OCI-LY7 (cell line): ENCODE measurements around the gene DUOXA1. TPM values are rescaled to one million over a fixed set of nuclear protein-coding genes. Genes with fewer than 3 reads are reported as not detected.

ENCODE experiments used
- BruUV-seq: library from RNA; stranded (reverse); fragments of 400-500 nt; replicated peaks from 2 replicates; lab custom pipeline; 2021; lab: Mats Ljungman, UMichigan
- CTCF ChIA-PET: fragments of 300-600 bp; sonication (Branson Sonifier 250); formaldehyde crosslinking; loops from one replicate; lab custom pipeline; 2022; ENCODE audit warnings: antibody characterized with exemption; ENCODE audit not compliant: unreplicated experiment; lab: Charles Lee
- POLR2A ChIA-PET: fragments of 300-600 bp; sonication (Branson Sonifier 250); formaldehyde crosslinking; loops from one replicate; lab custom pipeline; 2022; ENCODE audit warnings: antibody characterized with exemption; lab: Charles Lee
- DNase-seq: peaks from one replicate; pipeline ENCODE4 v3.0.0-alpha.2; 2015; ENCODE audit warnings: low spot score
- H2AFZ ChIP-seq: fragments of 200-600 bp; sonication (generic), shearing (Covaris generic); 2 replicates; pipeline ENCODE4 v1.6.1; 2014; ENCODE audit warnings: mild to moderate bottlenecking, antibody characterized with exemption, low read length, moderate library complexity
- H3K27ac ChIP-seq: fragments of 200-600 bp; sonication (generic); 2 replicates; pipeline ENCODE4 v1.5.1; 2014; ENCODE audit warnings: mixed run types, low read depth, mild to moderate bottlenecking, moderate library complexity, low read length, inconsistent platforms; ENCODE audit not compliant: poor library complexity, severe bottlenecking
- H3K36me3 ChIP-seq: fragments of 200-600 bp; sonication (generic); 2 replicates; pipeline ENCODE4 v1.6.1; 2014; ENCODE audit warnings: mild to moderate bottlenecking, antibody characterized with exemption, low read length, moderate library complexity, mixed read lengths; ENCODE audit not compliant: insufficient read depth
- H3K4me1 ChIP-seq: fragments of 200-600 bp; sonication (generic); 2 replicates; pipeline ENCODE4 v1.5.1; 2014; ENCODE audit warnings: mild to moderate bottlenecking, low read length; ENCODE audit not compliant: insufficient read depth, poor library complexity, severe bottlenecking
- H3K4me2 ChIP-seq: fragments of 200-600 bp; sonication (generic); 2 replicates; pipeline ENCODE4 v1.6.1; 2014; ENCODE audit warnings: mild to moderate bottlenecking, low read length
- H3K4me3 ChIP-seq: fragments of 200-600 bp; sonication (generic); 2 replicates; pipeline ENCODE4 v1.5.1; 2014; ENCODE audit warnings: mild to moderate bottlenecking, low read depth, low read length; ENCODE audit not compliant: poor library complexity, severe bottlenecking
- H3K79me2 ChIP-seq: fragments of 200-600 bp; sonication (generic); 2 replicates; pipeline ENCODE4 v1.6.1; 2016; ENCODE audit warnings: low read depth, mild to moderate bottlenecking, low read length, moderate library complexity, mixed read lengths; ENCODE audit not compliant: insufficient read depth
- H3K9me2 ChIP-seq: fragments of 200-600 bp; sonication (generic); 2 replicates; pipeline ENCODE4 v1.6.1; 2016; ENCODE audit warnings: mild to moderate bottlenecking, low read length, mixed read lengths; ENCODE audit not compliant: insufficient read depth
- H3K9me3 ChIP-seq: fragments of 200-600 bp; sonication (generic); 2 replicates; pipeline ENCODE4 v1.6.1; 2014; ENCODE audit warnings: mild to moderate bottlenecking, mixed run types, low read length, mixed read lengths
- H4K20me1 ChIP-seq: fragments of 200-600 bp; sonication (generic); 2 replicates; pipeline ENCODE4 v1.6.1; 2014; ENCODE audit warnings: mild to moderate bottlenecking, antibody characterized with exemption, low read length, moderate library complexity, mixed read lengths; ENCODE audit not compliant: insufficient read depth
- CTCF ChIP-seq: fragments of 200-600 bp; sonication (generic); conservative IDR thresholded peaks from 2 replicates; pipeline ENCODE4 v1.5.1; 2014; ENCODE audit warnings: mild to moderate bottlenecking, antibody characterized with exemption, low read length, moderate library complexity, mixed read lengths
- EZH2phosphoT487 ChIP-seq: fragments of 200-600 bp; sonication (generic); IDR thresholded peaks from 2 replicates; pipeline ENCODE4 v1.6.1; 2018; ENCODE audit warnings: low read depth, borderline replicate concordance, mild to moderate bottlenecking, mixed run types, antibody characterized with exemption, low read length, moderate library complexity, mixed read lengths
- intact Hi-C: fragments of 100-400 bp; cut with micrococcal nuclease; formaldehyde crosslinking; loops from one replicate; pipeline ENCODE4 v1.10.0; 2022; ENCODE audit not compliant: unreplicated experiment
- total RNA-seq, 2 experiments: library from RNA; depleted of rRNA in 1 of 2; stranded (reverse); fragments of >200 nt in 1 of 2; shearing (Covaris generic) in 1 of 2; gene quantifications; 2 replicates each; pipeline ENCODE4 v1.2.3, GENCODE V29; 2014 to 2022

The DUOXA1 gene
- total RNA-seq, 2 experiments from 2014 or later, result not detected

DNA sequence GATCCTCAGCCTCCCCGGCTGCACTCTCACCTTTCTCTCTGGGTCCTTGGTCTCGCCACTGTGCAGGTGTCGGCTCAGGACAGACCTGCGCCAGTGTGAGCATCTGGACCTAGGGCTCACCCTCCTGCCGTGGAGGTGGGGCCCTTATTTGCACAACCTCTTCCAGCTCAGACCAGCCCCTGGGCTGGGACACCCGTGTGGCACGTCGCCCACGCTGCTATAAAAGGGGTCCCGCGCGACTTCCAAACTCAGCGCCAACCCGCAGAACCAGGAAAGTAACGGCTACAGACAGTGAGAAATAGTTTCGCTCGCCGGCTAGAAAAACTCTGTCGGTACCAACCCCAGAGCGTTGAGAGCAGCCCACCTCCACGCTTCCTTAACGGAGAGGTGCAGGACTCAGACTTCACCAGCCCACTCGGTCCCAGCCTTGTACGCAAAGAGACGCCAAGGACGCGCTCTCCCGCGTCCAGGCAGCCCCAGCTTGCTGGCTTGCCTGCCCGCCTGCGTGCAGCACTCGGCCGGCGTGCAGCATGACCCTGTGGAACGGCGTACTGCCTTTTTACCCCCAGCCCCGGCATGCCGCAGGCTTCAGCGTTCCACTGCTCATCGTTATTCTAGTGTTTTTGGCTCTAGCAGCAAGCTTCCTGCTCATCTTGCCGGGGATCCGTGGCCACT is 15.5 kb downstream of the DUOXA1 start, which contains the start of the genes DUOX2 and DUOXA2:
TSS of gene DUOX2 (minus strand) at position 97 of the 675 bp plus-strand sequence. CDS start 761 bp downstream, outside the sequence.
TSS of gene DUOXA2 (plus strand) at position 251 of the 675 bp plus-strand sequence. CDS start at position 531, 280 bp downstream.
- BruUV-seq, result no TSS peak
- no peak within 1 kb of the TSS; the same call in 1 of the 2 replicates for H3K4me2 ChIP-seq
- no peaks in the 10 kb centered on the region for H3K9me3 ChIP-seq
- H3K36me3 ChIP-seq, result no peaks in the 10 kb centered on the region
- no peaks in the 10 kb centered on the region for H3K4me1 ChIP-seq
- no peaks in the 10 kb centered on the region for H4K20me1 ChIP-seq
- ChIA-PET POLR2A (no interaction called here), CTCF (no interaction called here)
- TF ChIP-seq EZH2phosphoT487 (no peak), CTCF (no peak)
- H3K4me3 ChIP-seq, result no peak within 1 kb of the TSS
- DNase-seq, result no peak
- no peak within 1 kb of the TSS for H3K27ac ChIP-seq
- H3K9me2 ChIP-seq, result no peaks in the 10 kb centered on the region
- H3K79me2 ChIP-seq, result no peaks in the 10 kb centered on the region
- no peak within 1 kb of the TSS for H2AFZ ChIP-seq
- intact Hi-C loops, result no loop called here

GRCh38 chr15:45113380-45113990 is 16.2 kb downstream of the DUOXA1 start:
- no peak for TF ChIP-seq EZH2phosphoT487
- TF ChIP-seq CTCF, result no peak
- Histone ChIP-seq H3K9me3 (no peaks in the 10 kb centered on the region), H3K79me2 (no peaks in the 10 kb centered on the region), H4K20me1 (no peaks in the 10 kb centered on the region), H3K9me2 (no peaks in the 10 kb centered on the region), H3K36me3 (no peaks in the 10 kb centered on the region), H3K27ac (no peak overlapping the region), H3K4me1 (no peaks in the 10 kb centered on the region), H3K4me2 (no peak overlapping the region; the same call in 1 of the 2 replicates), H3K4me3 (no peak overlapping the region), H2AFZ (no peak overlapping the region)
- POLR2A ChIA-PET, result no interaction called here
- BruUV-seq, result no TSS peak
- CTCF ChIA-PET, result no interaction called here
- intact Hi-C loops, result no loop called here
- DNase-seq, result no peak
